ENCODE results near the gene CASD1.

The CASD1 gene

GRCh38 chr7:94497874-94498670, 11.5 kb upstream of the CASD1 start:
- H3K36me3 ChIP-seq (ENCODE audit: insufficient read depth, low read length): no peaks in the 10 kb centered on the region
- no peak overlapping the region for H2AFZ ChIP-seq (ENCODE audit: low read depth, low read length)
- peaks cover 5% of the 10 kb centered on the region for H3K9me3 ChIP-seq (ENCODE audit: low read length)
- H3K27me3 ChIP-seq (ENCODE audit: insufficient read depth, low read length): no peaks in the 10 kb centered on the region
- no peaks in the 10 kb centered on the region for H3K4me1 ChIP-seq (ENCODE audit: insufficient read depth, low read length)
- no peak overlapping the region for H3K4me3 ChIP-seq (ENCODE audit: low read length)

- no peak overlapping the region for H3K4me3 ChIP-seq (ENCODE audit: low read length)
- peaks cover 5% of the 10 kb centered on the region for H3K9me3 ChIP-seq (ENCODE audit: low read length)
- no peaks in the 10 kb centered on the region for H3K36me3 ChIP-seq (ENCODE audit: insufficient read depth, low read length)
- H3K27me3 ChIP-seq (ENCODE audit: insufficient read depth, low read length): no peaks in the 10 kb centered on the region
- no peak overlapping the region for H2AFZ ChIP-seq (ENCODE audit: low read depth, low read length)
- no peaks in the 10 kb centered on the region for H3K4me1 ChIP-seq (ENCODE audit: insufficient read depth, low read length)
Observed at GRCh38 chr7:94498918-94499317, 10.7 kb upstream of the CASD1 start.

GRCh38 chr7:94507462-94507861, 2.1 kb upstream of the CASD1 start:
- peaks cover 3% of the 10 kb centered on the region for H3K36me3 ChIP-seq (ENCODE audit: insufficient read depth, low read length)
- H3K4me1 ChIP-seq (ENCODE audit: insufficient read depth, low read length): peaks cover 16% of the 10 kb centered on the region
- H3K4me3 ChIP-seq (ENCODE audit: low read length): no peak overlapping the region
- no peaks in the 10 kb centered on the region for H3K9me3 ChIP-seq (ENCODE audit: low read length)
- H3K27me3 ChIP-seq (ENCODE audit: insufficient read depth, low read length): no peaks in the 10 kb centered on the region
- no peak overlapping the region for H2AFZ ChIP-seq (ENCODE audit: low read depth, low read length)

DNA sequence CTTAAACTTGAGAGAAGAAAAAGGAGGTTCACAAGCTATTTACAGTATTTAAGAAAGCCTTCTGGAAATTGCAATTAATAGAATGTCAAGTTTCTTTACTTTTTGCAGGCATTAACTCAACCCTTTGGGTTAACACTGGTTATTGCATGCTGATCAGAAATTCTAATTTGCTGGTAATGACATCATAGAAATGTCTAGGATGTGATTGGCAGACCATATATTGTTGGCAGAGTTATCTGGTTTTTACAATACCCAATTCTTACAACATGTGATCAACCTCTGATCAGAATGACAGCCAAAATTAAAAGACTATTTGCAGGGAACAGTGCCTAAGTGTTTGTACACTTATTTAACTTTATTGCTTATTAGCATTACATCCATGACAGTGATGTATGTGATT, 1.6 kb upstream of the CASD1 start:
- Histone ChIP-seq H3K9me3 (ENCODE audit: low read length) (no peaks in the 10 kb centered on the region), H2AFZ (ENCODE audit: low read depth, low read length) (no peak overlapping the region), H3K4me1 (ENCODE audit: insufficient read depth, low read length) (peaks cover 16% of the 10 kb centered on the region), H3K36me3 (ENCODE audit: insufficient read depth, low read length) (peaks cover 3% of the 10 kb centered on the region), H3K27me3 (ENCODE audit: insufficient read depth, low read length) (no peaks in the 10 kb centered on the region), H3K4me3 (ENCODE audit: low read length) (no peak overlapping the region)

DNA sequence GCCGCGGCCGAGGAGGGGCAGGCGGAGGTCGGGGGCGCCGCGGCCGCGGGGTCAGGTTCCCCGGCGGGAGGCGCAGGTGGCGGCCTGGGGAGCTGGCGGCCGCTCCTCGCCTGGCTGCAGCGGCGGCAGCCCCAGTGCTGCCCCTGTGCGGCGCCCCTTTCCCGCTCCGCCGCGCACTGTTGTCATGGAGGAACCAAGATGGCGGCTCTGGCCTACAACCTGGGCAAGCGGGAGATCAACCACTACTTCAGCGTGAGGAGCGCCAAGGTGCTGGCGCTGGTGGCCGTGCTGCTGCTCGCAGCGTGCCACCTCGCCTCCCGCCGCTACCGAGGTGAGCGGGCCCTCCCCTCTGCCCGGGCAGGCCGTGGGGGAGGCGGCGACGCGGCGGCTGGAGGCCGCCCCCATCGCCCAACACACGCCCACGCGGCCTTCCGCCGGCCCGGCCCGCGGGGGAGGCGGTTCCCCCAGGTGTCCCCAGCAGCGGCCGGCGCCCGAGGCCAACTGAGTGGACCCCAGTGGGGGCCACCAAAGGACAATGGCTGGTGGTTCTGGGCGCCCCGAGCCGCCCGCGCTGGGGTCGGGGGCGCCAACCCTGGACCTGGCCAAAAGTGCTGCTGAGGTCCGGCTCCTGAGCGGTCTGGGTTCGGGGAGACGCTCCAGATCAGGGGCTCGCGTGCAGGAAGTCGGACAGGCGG, 425 bp downstream of the CASD1 start:
- H3K36me3 ChIP-seq (ENCODE audit: insufficient read depth, low read length): peaks cover 3% of the 10 kb centered on the region
- H3K9me3 ChIP-seq (ENCODE audit: low read length): no peaks in the 10 kb centered on the region
- H3K4me3 ChIP-seq (ENCODE audit: low read length): peak overlapping the region; percentile 79
- H3K27me3 ChIP-seq (ENCODE audit: insufficient read depth, low read length): no peaks in the 10 kb centered on the region
- peaks cover 23% of the 10 kb centered on the region for H3K4me1 ChIP-seq (ENCODE audit: insufficient read depth, low read length)
- peak overlapping the region; percentile 87 for H2AFZ ChIP-seq (ENCODE audit: low read depth, low read length)

- Histone ChIP-seq H3K4me1 (ENCODE audit: insufficient read depth, low read length) (peaks cover 23% of the 10 kb centered on the region), H3K36me3 (ENCODE audit: insufficient read depth, low read length) (peaks cover 3% of the 10 kb centered on the region), H2AFZ (ENCODE audit: low read depth, low read length) (peak overlapping the region; percentile 87), H3K4me3 (ENCODE audit: low read length) (peak overlapping the region; percentile 79), H3K9me3 (ENCODE audit: low read length) (no peaks in the 10 kb centered on the region), H3K27me3 (ENCODE audit: insufficient read depth, low read length) (no peaks in the 10 kb centered on the region)
Observed at GRCh38 chr7:94510582-94511496, 1.2 kb downstream of the CASD1 start.

- Histone ChIP-seq H3K9me3 (ENCODE audit: low read length) (no peaks in the 10 kb centered on the region), H3K4me3 (ENCODE audit: low read length) (peak overlapping the region; percentile 79), H2AFZ (ENCODE audit: low read depth, low read length) (no peak overlapping the region), H3K4me1 (ENCODE audit: insufficient read depth, low read length) (peaks cover 23% of the 10 kb centered on the region), H3K36me3 (ENCODE audit: insufficient read depth, low read length) (peaks cover 3% of the 10 kb centered on the region), H3K27me3 (ENCODE audit: insufficient read depth, low read length) (no peaks in the 10 kb centered on the region)
Observed at GRCh38 chr7:94511718-94512117, 2.1 kb downstream of the CASD1 start.

- peaks cover 23% of the 10 kb centered on the region for H3K4me1 ChIP-seq (ENCODE audit: insufficient read depth, low read length)
- H2AFZ ChIP-seq (ENCODE audit: low read depth, low read length): no peak overlapping the region
- H3K36me3 ChIP-seq (ENCODE audit: insufficient read depth, low read length): peaks cover 12% of the 10 kb centered on the region
- H3K27me3 ChIP-seq (ENCODE audit: insufficient read depth, low read length): no peaks in the 10 kb centered on the region
- H3K9me3 ChIP-seq (ENCODE audit: low read length): no peaks in the 10 kb centered on the region
- no peak overlapping the region for H3K4me3 ChIP-seq (ENCODE audit: low read length)
Observed at GRCh38 chr7:94512735-94513564, 3.3 kb downstream of the CASD1 start.

DNA sequence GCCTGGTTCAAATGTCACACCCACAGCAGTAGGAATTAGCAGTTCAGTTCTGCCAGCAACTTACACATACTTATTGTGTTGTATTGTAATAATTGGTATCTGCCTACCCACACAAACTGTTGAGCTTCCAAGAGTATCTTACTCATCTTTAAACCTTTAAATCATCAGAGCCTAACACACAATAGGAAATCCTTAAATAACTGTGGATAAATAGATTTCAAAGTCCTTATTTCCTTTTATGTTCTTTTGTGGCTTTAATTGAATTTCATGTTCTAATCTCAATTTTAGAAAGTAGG, 3.9 kb downstream of the CASD1 start:
- Histone ChIP-seq H3K36me3 (ENCODE audit: insufficient read depth, low read length) (peaks cover 17% of the 10 kb centered on the region), H2AFZ (ENCODE audit: low read depth, low read length) (no peak overlapping the region), H3K4me3 (ENCODE audit: low read length) (no peak overlapping the region), H3K9me3 (ENCODE audit: low read length) (no peaks in the 10 kb centered on the region), H3K27me3 (ENCODE audit: insufficient read depth, low read length) (no peaks in the 10 kb centered on the region), H3K4me1 (ENCODE audit: insufficient read depth, low read length) (peaks cover 23% of the 10 kb centered on the region)

DNA sequence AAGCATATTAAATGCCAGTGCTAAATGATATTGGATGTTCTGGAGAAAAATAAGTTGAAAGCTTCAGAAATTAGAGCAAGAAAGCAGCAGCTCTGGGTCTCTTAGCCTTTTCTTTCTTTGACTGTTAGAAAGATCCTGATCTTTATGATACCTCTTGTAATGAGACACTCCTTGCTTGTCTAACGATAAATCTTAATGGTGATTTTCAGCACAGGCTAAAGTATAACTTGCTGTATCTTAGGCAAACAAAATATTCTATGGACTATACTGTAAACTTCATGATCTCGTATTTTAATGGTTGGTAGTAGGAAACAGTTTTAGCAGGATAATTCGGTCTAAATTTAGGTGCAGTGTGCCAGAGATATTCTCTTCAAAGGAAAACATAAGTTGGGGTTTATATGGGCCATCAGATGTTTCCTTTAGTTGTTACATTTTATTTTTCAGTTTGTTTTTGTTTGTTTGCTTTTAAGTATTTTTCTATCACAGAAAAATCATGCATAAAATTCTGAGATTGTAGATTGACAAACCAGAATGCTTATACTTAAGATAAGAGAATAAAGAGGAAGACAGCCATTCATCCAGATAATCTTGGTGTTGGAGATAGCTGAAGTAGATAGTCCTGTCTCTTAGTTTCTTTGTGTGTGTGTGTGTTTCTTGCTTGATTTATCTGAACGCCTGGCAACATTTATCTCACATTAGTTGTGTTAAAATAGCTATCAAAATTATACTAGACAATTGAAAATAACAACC, 4.7 kb downstream of the CASD1 start:
- Histone ChIP-seq H3K9me3 (ENCODE audit: low read length) (no peaks in the 10 kb centered on the region), H3K36me3 (ENCODE audit: insufficient read depth, low read length) (peaks cover 19% of the 10 kb centered on the region), H3K4me1 (ENCODE audit: insufficient read depth, low read length) (peaks cover 20% of the 10 kb centered on the region), H3K27me3 (ENCODE audit: insufficient read depth, low read length) (no peaks in the 10 kb centered on the region), H2AFZ (ENCODE audit: low read depth, low read length) (no peak overlapping the region), H3K4me3 (ENCODE audit: low read length) (no peak overlapping the region)

- Histone ChIP-seq H3K4me3 (ENCODE audit: low read length) (no peak overlapping the region), H3K27me3 (ENCODE audit: insufficient read depth, low read length) (no peaks in the 10 kb centered on the region), H3K4me1 (ENCODE audit: insufficient read depth, low read length) (peaks cover 20% of the 10 kb centered on the region), H3K36me3 (ENCODE audit: insufficient read depth, low read length) (peaks cover 20% of the 10 kb centered on the region), H3K9me3 (ENCODE audit: low read length) (no peaks in the 10 kb centered on the region), H2AFZ (ENCODE audit: low read depth, low read length) (no peak overlapping the region)
Observed at GRCh38 chr7:94514917-94515316, 5.3 kb downstream of the CASD1 start.

DNA sequence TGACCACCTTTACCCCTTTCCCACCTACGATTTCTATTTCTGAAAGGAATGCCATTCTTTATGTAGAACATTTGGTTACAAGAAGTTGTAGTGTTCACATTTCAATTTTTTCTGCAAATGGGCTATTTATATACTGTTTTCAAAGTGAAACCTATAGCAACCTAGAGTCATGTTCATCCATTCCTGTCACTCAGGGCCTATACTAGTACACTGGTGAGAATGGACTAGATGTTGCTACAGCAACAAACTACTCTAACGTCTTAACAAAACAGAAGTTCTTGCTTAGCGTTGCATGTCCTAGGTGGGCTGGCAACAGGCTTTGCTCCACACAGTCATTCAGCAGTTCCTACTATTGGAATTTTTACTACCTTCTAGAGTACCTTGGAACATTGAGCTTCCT, 16.3 kb downstream of the CASD1 start:
- Histone ChIP-seq H3K27me3 (ENCODE audit: insufficient read depth, low read length) (no peaks in the 10 kb centered on the region), H3K4me1 (ENCODE audit: insufficient read depth, low read length) (no peaks in the 10 kb centered on the region), H3K36me3 (ENCODE audit: insufficient read depth, low read length) (peaks cover 65% of the 10 kb centered on the region), H2AFZ (ENCODE audit: low read depth, low read length) (no peak overlapping the region), H3K4me3 (ENCODE audit: low read length) (no peak overlapping the region), H3K9me3 (ENCODE audit: low read length) (peaks cover 3% of the 10 kb centered on the region)
